ENCODE measurements around the gene SLC35A5. TPM values are rescaled to one million over a fixed set of nuclear protein-coding genes. Genes with fewer than 3 reads are reported as not detected.

The SLC35A5 gene
- total and polyA plus RNA-seq, 9 of the 15 experiments (the other 6 are each of a cell fraction or from before 2014, with no cell fraction given), result 4.0 to 13.0 (median 9.7) TPM

GRCh38 chr3:112634786-112635541, 73.1 kb downstream of the SLC35A5 start:
- H2AFZ ChIP-seq (ENCODE audit: low read depth, low read length), result no peak overlapping the region
- in situ Hi-C loops (cut with MboI), result loop anchor here (25.0 kb wide), 1 partner anchor 627 kb away; no protein-coding TSS in a partner anchor
- H3K9me3 ChIP-seq (replicated peaks; ENCODE audit: control insufficient read depth, insufficient read depth, low read depth, low read length), result no peaks in the 10 kb centered on the region
- no peaks in the 10 kb centered on the region for H3K9me1 ChIP-seq (ENCODE audit: control insufficient read depth, insufficient read depth, low read length)
- no peak for TF ChIP-seq KDM4B (IDR thresholded peaks at IDR 0.05; ENCODE audit: borderline replicate concordance in 2 of 2, low read depth in 1 of 2)
- TF ChIP-seq ZBTB17 (CRISPR knock-in tag; IDR thresholded peaks at IDR 0.05), result no peak
- no peak for TF ChIP-seq ILF3 (IDR thresholded peaks at IDR 0.05; ENCODE audit: borderline replicate concordance)
- TF ChIP-seq CREB5 (CRISPR knock-in tag; IDR thresholded peaks at IDR 0.05), result no peak
- TF ChIP-seq PRMT5 (CRISPR knock-in tag; IDR thresholded peaks at IDR 0.05), result no peak
- TF ChIP-seq TEAD2 (tag; IDR thresholded peaks at IDR 0.05), result no peak
- TF ChIP-seq MEF2D (tag; conservative IDR thresholded peaks at IDR 0.05; ENCODE audit: low read depth), result no peak
- no peak for TF ChIP-seq CBX8 (IDR thresholded peaks at IDR 0.05; ENCODE audit: borderline replicate concordance, extremely low read depth, low read depth, low read length, poor library complexity, severe bottlenecking)
- no peak for TF ChIP-seq PTBP1 (IDR thresholded peaks at IDR 0.05; ENCODE audit: low read depth, low read length)
- no peak for TF ChIP-seq RB1 (IDR thresholded peaks at IDR 0.05; ENCODE audit: low read depth)
- TF ChIP-seq MXD1 (CRISPR knock-in tag; IDR thresholded peaks at IDR 0.05; ENCODE audit: borderline replicate concordance, poor library complexity, severe bottlenecking), result no peak
- TF ChIP-seq ZNF668 (CRISPR knock-in tag; IDR thresholded peaks at IDR 0.05), result no peak
- 15% methylated on average over 3 of the region's 4 CpGs for WGBS (ENCODE audit: insufficient coverage, low coverage, missing lambda C conversion rate)
- no peak for ATAC-seq
- no peak overlapping the region for H3K4me2 ChIP-seq (ENCODE audit: insufficient read depth, low read length)
- intact Hi-C loops (cut with micrococcal nuclease), result no loop called here
- no peaks in the 10 kb centered on the region for H4K20me1 ChIP-seq (replicated peaks; ENCODE audit: control insufficient read depth, insufficient read depth, low read length)
- no peaks in the 10 kb centered on the region for H3K36me3 ChIP-seq (ENCODE audit: control insufficient read depth, insufficient read depth, low read length)
- H3K27me3 ChIP-seq (ENCODE audit: control insufficient read depth in 2 of 2, insufficient read depth in 2 of 2, low read length in 2 of 2), result peaks cover 0 to 7% of the 10 kb centered on the region in 2 experiments; a peak in 2 of 5 replicates
- no peak overlapping the region for H3K27ac ChIP-seq (ENCODE audit: extremely low read depth, low read depth, low read length)
- H3K79me2 ChIP-seq (ENCODE audit: control insufficient read depth, insufficient read depth, low read length), result no peaks in the 10 kb centered on the region
- ChIA-PET POLR2A (interaction anchor here (0.7 kb wide), 1 partner anchor 29 kb away, joined by 3 read pairs; no protein-coding TSS in a partner anchor), CTCF (ENCODE audit: low intra/inter-chr PET ratio) (no interaction called here)
- no peak overlapping the region for H3K9ac ChIP-seq (ENCODE audit: insufficient read depth in 1 of 2, low read depth in 2 of 2, low read length in 2 of 2)
- no peak for FAIRE-seq
- BruUV-seq (replicated peaks), result no TSS peak
- H3K4me1 ChIP-seq (replicated peaks in 1 of 2; ENCODE audit: control insufficient read depth in 2 of 2, insufficient read depth in 2 of 2, low read length in 2 of 2), result no peaks in the 10 kb centered on the region
- no peak for DNase-seq (ENCODE audit: extremely low read depth in 1 of 4, low spot score in 3 of 4)
- no peak overlapping the region for H3K4me3 ChIP-seq

Data from K562 (cell line).